ENCODE results near the gene LPCAT2. TPM values are rescaled to one million over a fixed set of nuclear protein-coding genes. Genes with fewer than 3 reads are reported as not detected.

The LPCAT2 gene
- polyA plus RNA-seq, 2 of the 4 experiments (the other 2 are of a cell fraction), result 8.0 to 16.3 TPM

DNA sequence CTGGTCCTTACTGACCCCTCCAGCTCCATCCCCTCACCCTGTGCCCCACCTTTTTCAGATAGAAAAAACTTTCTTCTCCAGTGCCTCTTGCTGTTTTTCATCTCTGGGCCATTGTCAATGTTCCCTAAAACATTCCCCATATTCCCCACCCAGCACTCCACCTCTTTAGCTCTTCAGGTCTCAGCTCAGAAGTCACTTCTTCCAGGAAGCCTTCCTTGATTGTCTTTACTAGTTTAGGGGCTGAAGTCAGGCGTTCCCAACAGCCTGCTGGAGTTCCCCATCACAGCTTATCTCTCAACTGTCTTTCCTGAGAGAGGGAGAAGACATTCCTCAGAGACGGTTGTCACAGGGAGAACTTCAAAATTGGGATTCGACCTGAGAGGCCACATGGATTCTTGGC lies 31.1 kb upstream of the LPCAT2 start:
- Histone ChIP-seq H3K4me2 (no peak overlapping the region), H3K4me1 (peaks cover 5% of the 10 kb centered on the region), H3K9me3 (no peaks in the 10 kb centered on the region), H3K4me3 (no peak overlapping the region), H3K27ac (0 out of 6 replicates have a peak overlapping the region, but pooled peaks of 1 of the 2 experiments have one; percentile 36)
- 80% methylated on average over 3 of the region's 3 CpGs for WGBS (ENCODE audit: missing lambda C conversion rate)
- TF ChIP-seq, protein P1, sequence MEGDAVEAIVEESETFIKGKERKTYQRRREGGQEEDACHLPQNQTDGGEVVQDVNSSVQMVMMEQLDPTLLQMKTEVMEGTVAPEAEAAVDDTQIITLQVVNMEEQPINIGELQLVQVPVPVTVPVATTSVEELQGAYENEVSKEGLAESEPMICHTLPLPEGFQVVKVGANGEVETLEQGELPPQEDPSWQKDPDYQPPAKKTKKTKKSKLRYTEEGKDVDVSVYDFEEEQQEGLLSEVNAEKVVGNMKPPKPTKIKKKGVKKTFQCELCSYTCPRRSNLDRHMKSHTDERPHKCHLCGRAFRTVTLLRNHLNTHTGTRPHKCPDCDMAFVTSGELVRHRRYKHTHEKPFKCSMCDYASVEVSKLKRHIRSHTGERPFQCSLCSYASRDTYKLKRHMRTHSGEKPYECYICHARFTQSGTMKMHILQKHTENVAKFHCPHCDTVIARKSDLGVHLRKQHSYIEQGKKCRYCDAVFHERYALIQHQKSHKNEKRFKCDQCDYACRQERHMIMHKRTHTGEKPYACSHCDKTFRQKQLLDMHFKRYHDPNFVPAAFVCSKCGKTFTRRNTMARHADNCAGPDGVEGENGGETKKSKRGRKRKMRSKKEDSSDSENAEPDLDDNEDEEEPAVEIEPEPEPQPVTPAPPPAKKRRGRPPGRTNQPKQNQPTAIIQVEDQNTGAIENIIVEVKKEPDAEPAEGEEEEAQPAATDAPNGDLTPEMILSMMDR (IDR thresholded peaks at IDR 0.05), result no peak
- TF ChIP-seq SREBF2 (IDR thresholded peaks at IDR 0.05) (no peak), RAD21 (conservative IDR thresholded peaks at IDR 0.05 in 1 of 2, IDR thresholded peaks at IDR 0.05 in 1 of 2) (no peak), MAFK (IDR thresholded peaks at IDR 0.05; ENCODE audit: partially characterized antibody) (no peak), ZFP36 (IDR thresholded peaks at IDR 0.05; ENCODE audit: borderline replicate concordance, partially characterized antibody) (peak; percentile 45), NFE2L2 (conservative IDR thresholded peaks at IDR 0.05; ENCODE audit: low read length) (no peak), KDM5A (IDR thresholded peaks at IDR 0.05) (no peak)
- DNase-seq (ENCODE audit: low read depth in 1 of 2, low spot score in 1 of 2) (no peak), FAIRE-seq (no peak), ATAC-seq (no peak)
- ChIA-PET CTCF (interaction anchor here (1.4 to 5.3 kb wide), 2 partner anchors 9 to 13 kb away, joined by 3 to 55 read pairs; no protein-coding TSS in a partner anchor), POLR2A (no interaction called here)

DNA sequence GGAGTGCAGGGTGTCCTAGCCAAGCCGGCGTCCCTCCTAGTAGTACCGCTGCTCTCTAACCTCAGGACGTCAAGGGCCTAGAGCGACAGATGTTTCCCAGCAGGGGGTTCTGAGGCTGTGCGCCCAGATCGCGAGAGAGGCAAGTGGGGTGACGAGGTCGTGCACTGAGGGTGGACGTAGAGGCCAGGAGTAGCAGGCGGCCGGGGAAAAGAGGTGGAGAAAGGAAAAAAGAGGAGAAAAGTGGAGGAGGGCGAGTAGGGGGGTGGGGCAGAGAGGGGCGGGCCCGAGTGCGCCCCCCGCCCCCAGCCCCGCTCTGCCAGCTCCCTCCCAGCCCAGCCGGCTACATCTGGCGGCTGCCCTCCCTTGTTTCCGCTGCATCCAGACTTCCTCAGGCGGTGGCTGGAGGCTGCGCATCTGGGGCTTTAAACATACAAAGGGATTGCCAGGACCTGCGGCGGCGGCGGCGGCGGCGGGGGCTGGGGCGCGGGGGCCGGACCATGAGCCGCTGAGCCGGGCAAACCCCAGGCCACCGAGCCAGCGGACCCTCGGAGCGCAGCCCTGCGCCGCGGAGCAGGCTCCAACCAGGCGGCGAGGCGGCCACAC lies 29.9 kb upstream of the LPCAT2 start, which contains the start of gene MMP2:
TSS of gene MMP2 (plus strand) at position 372 of the 603 bp plus-strand sequence. CDS start 282 bp downstream, outside the sequence.
- peak within 1 kb of the TSS; percentile 56 to 89; a peak in 4 of 6 replicates for H3K27ac ChIP-seq
- H3K4me2 ChIP-seq, result peak within 1 kb of the TSS; percentile 100
- DNase-seq (ENCODE audit: low read depth in 1 of 2, low spot score in 1 of 2), result no peak
- H3K4me1 ChIP-seq, result 0 out of 3 replicates have a peak, but pooled peaks cover 3% of the 10 kb centered on the region
- H3K4me3 ChIP-seq, result peak within 1 kb of the TSS; percentile 60
- POLR2A ChIA-PET, result no interaction called here
- TF ChIP-seq POLR2A (IDR thresholded peaks at IDR 0.05; ENCODE audit: low read length) (no peak), TP53 (CRISPR knock-in tag; IDR thresholded peaks at IDR 0.05) (no peak), EP300 (IDR thresholded peaks at IDR 0.05) (no peak)
- TF ChIP-seq, protein P2, sequence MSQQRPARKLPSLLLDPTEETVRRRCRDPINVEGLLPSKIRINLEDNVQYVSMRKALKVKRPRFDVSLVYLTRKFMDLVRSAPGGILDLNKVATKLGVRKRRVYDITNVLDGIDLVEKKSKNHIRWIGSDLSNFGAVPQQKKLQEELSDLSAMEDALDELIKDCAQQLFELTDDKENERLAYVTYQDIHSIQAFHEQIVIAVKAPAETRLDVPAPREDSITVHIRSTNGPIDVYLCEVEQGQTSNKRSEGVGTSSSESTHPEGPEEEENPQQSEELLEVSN (IDR thresholded peaks at IDR 0.05; ENCODE audit: borderline replicate concordance, low read depth), result no peak
- TF ChIP-seq, protein P3, sequence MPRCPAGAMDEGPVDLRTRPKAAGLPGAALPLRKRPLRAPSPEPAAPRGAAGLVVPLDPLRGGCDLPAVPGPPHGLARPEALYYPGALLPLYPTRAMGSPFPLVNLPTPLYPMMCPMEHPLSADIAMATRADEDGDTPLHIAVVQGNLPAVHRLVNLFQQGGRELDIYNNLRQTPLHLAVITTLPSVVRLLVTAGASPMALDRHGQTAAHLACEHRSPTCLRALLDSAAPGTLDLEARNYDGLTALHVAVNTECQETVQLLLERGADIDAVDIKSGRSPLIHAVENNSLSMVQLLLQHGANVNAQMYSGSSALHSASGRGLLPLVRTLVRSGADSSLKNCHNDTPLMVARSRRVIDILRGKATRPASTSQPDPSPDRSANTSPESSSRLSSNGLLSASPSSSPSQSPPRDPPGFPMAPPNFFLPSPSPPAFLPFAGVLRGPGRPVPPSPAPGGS (IDR thresholded peaks at IDR 0.05), result no peak
- ATAC-seq, result peak; percentile 55 to 77; a peak in 4 of 6 replicates
- 41% methylated on average over 23 of the region's 46 CpGs for WGBS (ENCODE audit: missing lambda C conversion rate)
- H3K9me3 ChIP-seq, result no peaks in the 10 kb centered on the region
- CTCF ChIA-PET, result interaction anchor here (2.6 kb wide), 1 partner anchor 14 kb away, joined by 24 read pairs; no protein-coding TSS in a partner anchor
- no peak for FAIRE-seq

DNA sequence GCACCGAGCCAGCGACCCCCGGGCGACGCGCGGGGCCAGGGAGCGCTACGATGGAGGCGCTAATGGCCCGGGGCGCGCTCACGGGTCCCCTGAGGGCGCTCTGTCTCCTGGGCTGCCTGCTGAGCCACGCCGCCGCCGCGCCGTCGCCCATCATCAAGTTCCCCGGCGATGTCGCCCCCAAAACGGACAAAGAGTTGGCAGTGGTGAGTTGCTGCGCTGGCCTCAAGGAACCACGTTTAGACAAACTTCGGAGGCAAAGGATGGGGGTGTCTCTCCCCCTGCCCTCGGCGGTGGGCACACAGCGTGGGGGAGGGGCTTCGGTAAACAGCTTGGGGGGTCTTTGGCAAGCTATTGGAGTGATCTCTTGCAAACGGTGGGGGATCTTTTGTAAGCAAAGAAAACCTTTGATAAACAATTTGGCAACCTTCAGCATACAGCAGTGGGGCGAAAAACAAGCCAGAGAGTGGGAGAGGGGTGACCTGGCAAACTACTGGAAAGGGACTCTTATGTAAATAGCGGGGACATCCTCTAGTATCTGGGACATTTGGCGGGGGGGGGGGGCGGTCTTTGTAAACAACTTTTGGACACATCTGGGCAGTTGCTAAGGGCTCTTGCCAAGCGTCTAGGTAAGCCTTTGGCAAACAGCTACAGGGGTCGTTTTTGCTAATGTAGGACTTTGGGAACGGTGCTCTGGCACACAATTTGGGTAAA lies 29.3 kb upstream of the LPCAT2 start:
- Histone ChIP-seq H3K27ac (peak overlapping the region; percentile 56 to 89; a peak in 4 of 6 replicates), H3K4me3 (peak overlapping the region; percentile 60), H3K4me2 (peak overlapping the region; percentile 100), H3K9me3 (no peaks in the 10 kb centered on the region), H3K4me1 (0 out of 3 replicates have a peak, but pooled peaks cover 3% of the 10 kb centered on the region)
- 24% methylated on average over 10 of the region's 41 CpGs for WGBS (ENCODE audit: missing lambda C conversion rate)
- ATAC-seq (peak; percentile 49 to 70; a peak in 2 of 6 replicates), DNase-seq (ENCODE audit: low read depth in 1 of 2, low spot score in 1 of 2) (no peak), FAIRE-seq (no peak)
- ChIA-PET POLR2A (interaction anchor here (1.0 kb wide), 1 partner anchor 8 kb away, joined by 4 read pairs; no protein-coding TSS in a partner anchor), CTCF (interaction anchor here (2.6 kb wide), 1 partner anchor 15 kb away, joined by 24 read pairs; no protein-coding TSS in a partner anchor)
- TF ChIP-seq RARB (CRISPR knock-in tag; IDR thresholded peaks at IDR 0.05), result no peak
- no peak for TF ChIP-seq SREBF2 (IDR thresholded peaks at IDR 0.05)
- TF ChIP-seq JUNB (IDR thresholded peaks at IDR 0.05), result no peak
- TF ChIP-seq RAD21 (conservative IDR thresholded peaks at IDR 0.05 in 1 of 2, IDR thresholded peaks at IDR 0.05 in 1 of 2), result no peak
- no peak for TF ChIP-seq MAFK (IDR thresholded peaks at IDR 0.05; ENCODE audit: partially characterized antibody)
- no peak for TF ChIP-seq EP300 (IDR thresholded peaks at IDR 0.05)
- no peak for TF ChIP-seq HOXB5 (CRISPR knock-in tag; IDR thresholded peaks at IDR 0.05)
- TF ChIP-seq FOSB (CRISPR knock-in tag; IDR thresholded peaks at IDR 0.05), result no peak
- TF ChIP-seq ZFP36 (IDR thresholded peaks at IDR 0.05; ENCODE audit: borderline replicate concordance, partially characterized antibody), result no peak
- TF ChIP-seq TFCP2L1 (CRISPR knock-in tag; IDR thresholded peaks at IDR 0.05), result no peak
- TF ChIP-seq RCOR1 (IDR thresholded peaks at IDR 0.05; ENCODE audit: low read depth, low read length), result no peak
- TF ChIP-seq, protein P4, sequence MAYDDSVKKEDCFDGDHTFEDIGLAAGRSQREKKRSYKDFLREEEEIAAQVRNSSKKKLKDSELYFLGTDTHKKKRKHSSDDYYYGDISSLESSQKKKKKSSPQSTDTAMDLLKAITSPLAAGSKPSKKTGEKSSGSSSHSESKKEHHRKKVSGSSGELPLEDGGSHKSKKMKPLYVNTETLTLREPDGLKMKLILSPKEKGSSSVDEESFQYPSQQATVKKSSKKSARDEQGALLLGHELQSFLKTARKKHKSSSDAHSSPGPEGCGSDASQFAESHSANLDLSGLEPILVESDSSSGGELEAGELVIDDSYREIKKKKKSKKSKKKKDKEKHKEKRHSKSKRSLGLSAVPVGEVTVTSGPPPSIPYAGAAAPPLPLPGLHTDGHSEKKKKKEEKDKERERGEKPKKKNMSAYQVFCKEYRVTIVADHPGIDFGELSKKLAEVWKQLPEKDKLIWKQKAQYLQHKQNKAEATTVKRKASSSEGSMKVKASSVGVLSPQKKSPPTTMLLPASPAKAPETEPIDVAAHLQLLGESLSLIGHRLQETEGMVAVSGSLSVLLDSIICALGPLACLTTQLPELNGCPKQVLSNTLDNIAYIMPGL (CRISPR knock-in tag; IDR thresholded peaks at IDR 0.05; ENCODE audit: borderline replicate concordance), result no peak
- TF ChIP-seq NPAS2 (CRISPR knock-in tag; IDR thresholded peaks at IDR 0.05; ENCODE audit: borderline replicate concordance), result no peak
- TF ChIP-seq EHMT2 (IDR thresholded peaks at IDR 0.05; ENCODE audit: low read depth), result no peak
- no peak for TF ChIP-seq EHF (CRISPR knock-in tag; IDR thresholded peaks at IDR 0.05)
- TF ChIP-seq HDAC2 (IDR thresholded peaks at IDR 0.05), result no peak
- TF ChIP-seq FOSL2 (IDR thresholded peaks at IDR 0.05), result no peak
- no peak for TF ChIP-seq FOSL2 (CRISPR knock-in tag; IDR thresholded peaks at IDR 0.05)
- TF ChIP-seq, protein P2 (IDR thresholded peaks at IDR 0.05; ENCODE audit: borderline replicate concordance, low read depth), result no peak
